Parathyroid adenoma (tissue), 2 donors: ENCODE results near the gene VWA5B1.
A peak's percentile ranks its signal among the peaks of the same experiment; 100 is the strongest.

ENCODE experiments used
- H2AFZ ChIP-seq: fragments of 300-600 bp; sonication (generic); one replicate; pipeline ENCODE4 v1.7.0; 2017; ENCODE audit warnings: antibody characterized with exemption, mild to moderate bottlenecking
- H3K27ac ChIP-seq: fragments of 300-600 bp; sonication (generic); one replicate; pipeline ENCODE4 v1.7.0; 2017
- H3K27me3 ChIP-seq: fragments of 300-600 bp; sonication (generic); one replicate; pipeline ENCODE4 v1.7.0; 2017; ENCODE audit warnings: low read length; ENCODE audit not compliant: control insufficient read depth, insufficient read depth
- H3K36me3 ChIP-seq: fragments of 300-600 bp; sonication (generic); one replicate; pipeline ENCODE4 v1.7.0; 2017; ENCODE audit warnings: low read length; ENCODE audit not compliant: control insufficient read depth, insufficient read depth
- H3K4me1 ChIP-seq: fragments of 300-600 bp; sonication (generic); one replicate; pipeline ENCODE4 v1.7.0; 2017; ENCODE audit warnings: control low read depth
- H3K4me2 ChIP-seq: fragments of 300-600 bp; sonication (generic); one replicate; pipeline ENCODE4 v1.7.0; 2017; ENCODE audit warnings: low read length
- H3K4me3 ChIP-seq: fragments of 300-600 bp; sonication (generic); one replicate; pipeline ENCODE4 v1.7.0; 2017; ENCODE audit warnings: low read depth, low read length
- H3K79me2 ChIP-seq: fragments of 300-600 bp; sonication (generic); one replicate; pipeline ENCODE4 v1.7.0; 2017; ENCODE audit warnings: control low read depth
- H3K9ac ChIP-seq: fragments of 300-600 bp; sonication (generic); one replicate; pipeline ENCODE4 v1.7.0; 2017; ENCODE audit warnings: mild to moderate bottlenecking
- H3K9me3 ChIP-seq: fragments of 300-600 bp; sonication (generic); one replicate; pipeline ENCODE4 v1.7.0; 2017; ENCODE audit warnings: low read length; ENCODE audit not compliant: control insufficient read depth
- TF ChIP-seq, protein P1 (sequence below): fragments of 300-600 bp; sonication (generic); IDR thresholded peaks from one replicate; pipeline ENCODE4 v1.7.0; 2017; ENCODE audit warnings: antibody characterized with exemption, mild to moderate bottlenecking
- donor health status: primary hyperparathyroidism.

VWA5B1 gene

DNA sequence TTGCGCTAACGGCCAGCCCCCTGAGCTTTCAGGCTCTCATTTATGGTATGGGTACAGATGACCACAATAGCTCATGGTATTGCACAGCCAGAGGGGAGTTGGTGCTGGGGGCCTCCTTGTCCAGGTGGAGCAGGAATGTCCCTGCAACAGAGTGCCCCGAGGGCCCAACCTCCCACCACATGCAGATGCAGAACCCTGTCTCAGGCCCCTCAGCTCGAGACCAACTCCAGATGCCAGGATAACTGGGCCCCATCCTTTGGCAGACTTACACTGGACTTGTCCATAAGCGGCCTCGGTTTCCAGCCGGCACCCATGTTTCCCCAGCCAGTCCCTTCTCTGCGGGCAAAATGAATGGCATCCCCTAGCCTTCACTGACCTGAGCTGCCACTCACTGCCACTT is 67.1 kb downstream of the VWA5B1 start:
- peak overlapping the region; percentile 33 for H2AFZ ChIP-seq
- H3K4me2 ChIP-seq = peak overlapping the region; percentile 45
- H3K27ac ChIP-seq = peak overlapping the region; percentile 93
- no peaks in the 10 kb centered on the region for H3K79me2 ChIP-seq
- no peaks in the 10 kb centered on the region for H3K36me3 ChIP-seq
- H3K9ac ChIP-seq = no peak overlapping the region
- TF ChIP-seq, protein P1, sequence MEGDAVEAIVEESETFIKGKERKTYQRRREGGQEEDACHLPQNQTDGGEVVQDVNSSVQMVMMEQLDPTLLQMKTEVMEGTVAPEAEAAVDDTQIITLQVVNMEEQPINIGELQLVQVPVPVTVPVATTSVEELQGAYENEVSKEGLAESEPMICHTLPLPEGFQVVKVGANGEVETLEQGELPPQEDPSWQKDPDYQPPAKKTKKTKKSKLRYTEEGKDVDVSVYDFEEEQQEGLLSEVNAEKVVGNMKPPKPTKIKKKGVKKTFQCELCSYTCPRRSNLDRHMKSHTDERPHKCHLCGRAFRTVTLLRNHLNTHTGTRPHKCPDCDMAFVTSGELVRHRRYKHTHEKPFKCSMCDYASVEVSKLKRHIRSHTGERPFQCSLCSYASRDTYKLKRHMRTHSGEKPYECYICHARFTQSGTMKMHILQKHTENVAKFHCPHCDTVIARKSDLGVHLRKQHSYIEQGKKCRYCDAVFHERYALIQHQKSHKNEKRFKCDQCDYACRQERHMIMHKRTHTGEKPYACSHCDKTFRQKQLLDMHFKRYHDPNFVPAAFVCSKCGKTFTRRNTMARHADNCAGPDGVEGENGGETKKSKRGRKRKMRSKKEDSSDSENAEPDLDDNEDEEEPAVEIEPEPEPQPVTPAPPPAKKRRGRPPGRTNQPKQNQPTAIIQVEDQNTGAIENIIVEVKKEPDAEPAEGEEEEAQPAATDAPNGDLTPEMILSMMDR = no peak
- H3K4me3 ChIP-seq = no peak overlapping the region
- H3K9me3 ChIP-seq = no peaks in the 10 kb centered on the region
- H3K27me3 ChIP-seq = no peaks in the 10 kb centered on the region
- H3K4me1 ChIP-seq = peaks cover 38% of the 10 kb centered on the region

DNA sequence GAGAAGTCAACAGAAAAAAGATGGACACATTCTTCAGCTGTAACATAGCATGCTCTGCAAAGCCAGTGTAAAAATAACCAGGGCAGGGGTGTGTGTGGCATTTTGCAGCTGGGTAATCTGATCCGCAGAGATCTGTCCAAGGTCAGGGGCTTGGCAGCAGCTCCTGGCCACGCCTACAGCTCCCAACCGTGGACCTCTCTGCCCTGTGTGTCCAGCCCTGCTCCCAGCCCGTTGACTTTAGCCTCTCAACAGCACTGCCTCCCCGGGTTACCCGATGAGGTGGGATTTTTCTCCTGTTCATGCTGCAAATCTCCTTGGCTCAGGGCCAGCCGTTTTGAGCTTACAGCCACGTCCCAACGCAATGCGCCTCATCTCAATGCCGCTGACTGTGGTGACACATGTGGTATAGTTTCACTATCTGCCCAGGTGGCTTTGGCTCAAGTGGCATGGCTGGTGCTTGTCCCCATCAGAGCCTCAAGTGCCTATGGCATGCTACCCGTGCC is 68.1 kb downstream of the VWA5B1 start:
- peak overlapping the region; percentile 93 for H3K27ac ChIP-seq
- no peak overlapping the region for H3K9ac ChIP-seq
- H3K4me3 ChIP-seq = peak overlapping the region; percentile 6

DNA sequence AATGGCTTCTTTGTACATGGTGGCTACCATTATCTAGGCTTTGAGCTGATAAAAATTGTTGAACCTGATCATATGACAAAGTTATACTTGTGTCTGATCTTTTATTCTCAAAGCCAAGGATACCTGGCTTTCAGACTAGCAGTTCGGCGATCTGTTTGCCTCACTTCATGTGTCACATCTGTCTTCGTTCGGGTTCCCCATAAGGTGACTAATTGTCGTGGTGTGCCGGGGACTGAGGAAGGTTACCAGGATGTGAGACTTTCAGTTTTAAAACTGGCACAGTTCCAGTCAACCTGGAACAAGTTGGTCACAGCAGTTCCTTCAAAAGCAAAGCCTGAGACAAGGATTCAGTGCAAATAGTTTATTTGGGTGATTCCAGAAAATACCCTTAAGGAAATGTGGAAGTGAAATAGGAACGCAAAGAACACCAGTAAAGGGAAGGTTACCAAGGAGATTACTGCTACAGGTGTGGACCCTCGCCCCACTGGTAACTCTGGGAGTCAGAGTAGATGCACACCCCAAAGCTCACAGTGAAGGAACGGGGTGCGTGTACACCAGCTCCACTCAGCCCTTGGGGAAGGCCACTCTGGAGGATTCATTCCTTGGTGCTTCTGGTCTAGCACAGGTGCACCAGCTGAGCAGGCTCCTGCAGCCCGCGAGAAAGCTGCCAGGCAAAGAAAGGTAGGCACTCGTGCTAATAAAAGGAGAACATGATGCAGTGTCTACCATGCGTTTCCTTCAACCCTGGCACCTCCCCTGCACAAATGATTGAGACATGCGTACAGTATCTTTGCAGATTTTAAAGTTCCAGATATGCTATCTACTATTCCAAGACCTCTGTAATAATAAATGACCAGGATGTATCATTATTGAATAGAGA is 69.0 kb downstream of the VWA5B1 start:
- TF ChIP-seq, protein P1 = no peak
- peak overlapping the region; percentile 19 for H2AFZ ChIP-seq
- no peak overlapping the region for H3K9ac ChIP-seq
- H3K79me2 ChIP-seq = no peaks in the 10 kb centered on the region
- H3K27ac ChIP-seq = peak overlapping the region; percentile 93
- H3K4me3 ChIP-seq = no peak overlapping the region
- peak overlapping the region; percentile 45 for H3K4me2 ChIP-seq
- peaks cover 38% of the 10 kb centered on the region for H3K4me1 ChIP-seq
- no peaks in the 10 kb centered on the region for H3K36me3 ChIP-seq
- H3K27me3 ChIP-seq = no peaks in the 10 kb centered on the region
- no peaks in the 10 kb centered on the region for H3K9me3 ChIP-seq

More for the DNA sequence above, 68.1 kb downstream of the VWA5B1 start:
- no peaks in the 10 kb centered on the region for H3K36me3 ChIP-seq
- TF ChIP-seq, protein P1 = no peak
- H3K4me1 ChIP-seq = peaks cover 38% of the 10 kb centered on the region
- no peaks in the 10 kb centered on the region for H3K27me3 ChIP-seq
- H3K79me2 ChIP-seq = no peaks in the 10 kb centered on the region
- peak overlapping the region; percentile 19 for H2AFZ ChIP-seq
- H3K9me3 ChIP-seq = no peaks in the 10 kb centered on the region
- H3K4me2 ChIP-seq = peak overlapping the region; percentile 45

DNA sequence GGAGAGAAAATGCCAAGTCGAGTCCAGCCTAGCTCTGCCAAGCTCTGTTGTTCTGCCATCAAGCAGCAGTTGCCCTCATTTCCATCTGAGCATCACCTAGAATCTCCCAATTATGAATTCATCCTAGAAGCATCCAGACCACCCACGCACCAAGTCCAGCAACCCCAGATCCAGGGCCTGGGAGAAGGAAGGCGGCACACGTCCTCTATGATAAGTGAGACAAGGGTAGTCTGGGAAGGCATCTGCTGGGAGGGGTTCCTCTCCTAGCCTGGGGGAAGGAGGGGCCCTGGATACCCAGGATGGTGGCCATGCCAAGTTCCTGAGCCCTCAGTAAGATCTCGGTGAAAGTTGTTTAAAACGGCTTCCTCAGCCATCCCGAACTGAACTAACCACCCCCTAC is 70.7 kb downstream of the VWA5B1 start:
- Histone ChIP-seq H2AFZ (no peak overlapping the region), H3K79me2 (no peaks in the 10 kb centered on the region), H3K27me3 (no peaks in the 10 kb centered on the region), H3K4me2 (no peak overlapping the region), H3K9me3 (no peaks in the 10 kb centered on the region), H3K4me3 (no peak overlapping the region), H3K27ac (no peak overlapping the region), H3K4me1 (peaks cover 31% of the 10 kb centered on the region), H3K9ac (no peak overlapping the region), H3K36me3 (no peaks in the 10 kb centered on the region)
- TF ChIP-seq, protein P1 = no peak
